Activated CD4-positive, alpha-beta T cell treated with anti-CD3 and anti-CD28 coated beads, Interleukin-2, amount 10 ng/mL, durations not matched to agents 7 days and 5 days (primary cell): ENCODE results near the gene SEMA3G. TPM values are rescaled to one million over a fixed set of nuclear protein-coding genes. Genes with fewer than 3 reads are reported as not detected.

ENCODE experiments used
- CTCF ChIA-PET: fragments of 350-600 bp; sonication (Branson Sonifier 250); formaldehyde crosslinking; loops from one replicate; lab custom pipeline; 2021; ENCODE audit warnings: antibody characterized with exemption; lab: Charles Lee
- POLR2A ChIA-PET: fragments of 350-600 bp; sonication (Branson Sonifier 250); formaldehyde crosslinking; loops from one replicate; lab custom pipeline; 2021; ENCODE audit warnings: antibody characterized with exemption; lab: Charles Lee
- DNase-seq: peaks from one replicate; pipeline ENCODE4 v3.0.0-alpha.2; 2020
- H3K27ac Mint-ChIP-seq: one replicate; pipeline ENCODE4 v1.8.0; 2021; ENCODE audit warnings: mild to moderate bottlenecking, moderate library complexity, mixed read lengths
- H3K27me3 Mint-ChIP-seq: one replicate; pipeline ENCODE4 v1.8.0; 2021; ENCODE audit warnings: mixed read lengths
- H3K36me3 Mint-ChIP-seq: one replicate; pipeline ENCODE4 v1.8.0; 2021; ENCODE audit warnings: low read depth, mixed read lengths
- H3K4me1 Mint-ChIP-seq: one replicate; pipeline ENCODE4 v1.8.0; 2021; ENCODE audit warnings: mixed read lengths
- H3K4me3 Mint-ChIP-seq: one replicate; pipeline ENCODE4 v1.8.0; 2021; ENCODE audit warnings: mild to moderate bottlenecking, moderate library complexity, mixed read lengths
- H3K9me3 Mint-ChIP-seq: one replicate; pipeline ENCODE4 v1.8.0; 2021; ENCODE audit warnings: mixed read lengths
- total RNA-seq, 2 experiments: library from RNA; stranded (reverse); gene quantifications; one replicate each; pipeline ENCODE4 v1.2.3, GENCODE V29; 2021

The SEMA3G gene
- total RNA-seq, 2 experiments from 2014 or later = 0.15 TPM; not detected in 1

GRCh38 chr3:52455283-52456168 is 10.6 kb upstream of the SEMA3G start, which contains the start of gene NISCH:
Gene NISCH, plus strand, starts transcription at chr3:52455604. Its CDS starts 38 bp downstream, at chr3:52455642.
- CTCF ChIA-PET = interaction anchor here (1.1 kb wide), 1 partner anchor 10 kb away, joined by 5 read pairs; the partner anchor contains the start of gene SEMA3G
- H3K27me3 Mint-ChIP-seq = no peaks in the 10 kb centered on the region
- POLR2A ChIA-PET = no interaction called here
- peak within 1 kb of the TSS; percentile 89 for H3K4me3 Mint-ChIP-seq
- H3K9me3 Mint-ChIP-seq = no peaks in the 10 kb centered on the region
- DNase-seq = peak; percentile 95
- H3K36me3 Mint-ChIP-seq = peaks cover 22% of the 10 kb centered on the region
- peak within 1 kb of the TSS; percentile 98 for H3K27ac Mint-ChIP-seq
- H3K4me1 Mint-ChIP-seq = peaks cover 39% of the 10 kb centered on the region

DNA sequence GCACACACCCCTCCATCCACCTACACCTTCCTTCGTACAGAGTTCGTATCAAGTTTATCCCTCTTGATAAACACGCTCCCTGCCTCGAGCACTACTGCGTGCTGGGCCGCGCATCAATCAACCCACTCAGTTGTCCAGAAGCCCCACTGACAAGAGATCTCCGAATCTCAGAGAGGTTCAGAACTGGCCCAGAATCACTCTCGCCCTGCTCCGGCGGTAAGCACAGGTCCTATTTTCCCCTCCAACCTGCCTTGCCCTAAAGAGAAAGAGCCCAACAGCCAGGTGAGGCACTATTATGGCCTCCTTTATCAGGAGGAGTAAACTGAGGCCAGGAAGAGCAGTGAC is 10.0 kb upstream of the SEMA3G start:
- Mint-ChIP-seq H3K9me3 (no peaks in the 10 kb centered on the region), H3K4me1 (peaks cover 39% of the 10 kb centered on the region), H3K27ac (peak overlapping the region; percentile 98), H3K27me3 (no peaks in the 10 kb centered on the region), H3K36me3 (peaks cover 20% of the 10 kb centered on the region), H3K4me3 (peak overlapping the region; percentile 89)
- POLR2A ChIA-PET = no interaction called here
- CTCF ChIA-PET = interaction anchor here (1.9 kb wide), 1 partner anchor 43 kb away, joined by 12 read pairs; no protein-coding TSS in a partner anchor
- DNase-seq = no peak

DNA sequence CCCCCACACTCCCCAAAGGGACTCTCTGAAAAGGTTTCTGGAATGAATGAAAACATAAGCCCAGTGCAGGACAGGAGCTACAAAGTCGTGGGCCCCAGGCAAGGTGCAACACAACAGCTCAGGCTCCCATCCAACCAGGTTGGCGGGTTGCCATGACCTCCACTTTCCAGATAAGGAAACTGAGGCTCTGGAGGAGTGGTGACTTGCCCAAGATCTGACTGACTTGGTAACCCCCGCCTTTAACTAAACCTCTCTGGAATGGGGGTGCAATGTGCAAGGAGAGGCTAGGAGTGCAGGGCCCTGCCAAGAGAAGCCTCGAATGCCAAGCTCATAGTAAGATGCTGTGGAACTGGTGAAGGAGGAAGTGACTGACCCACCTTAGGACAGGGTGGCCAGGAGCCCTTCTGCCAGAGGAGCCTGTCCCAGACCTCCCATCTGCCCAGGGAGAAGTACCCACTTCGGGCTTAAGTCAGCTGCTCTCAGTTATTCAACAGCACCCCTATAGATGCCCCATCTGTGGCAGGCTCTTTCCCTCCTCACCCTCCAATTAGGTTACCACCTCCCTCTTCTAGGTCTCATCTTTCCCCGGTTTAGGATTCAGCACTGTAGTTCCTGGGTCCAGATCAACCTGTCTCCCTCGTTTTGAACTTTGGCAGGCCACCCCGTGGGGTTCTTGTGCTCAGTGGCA is 9.5 kb upstream of the SEMA3G start:
- H3K36me3 Mint-ChIP-seq = peaks cover 16% of the 10 kb centered on the region
- CTCF ChIA-PET = interaction anchor here (0.9 to 1.9 kb wide), 3 partner anchors 9 to 42 kb away, joined by 4 to 12 read pairs (median 5); partner anchors contain the start of gene SEMA3G
- POLR2A ChIA-PET = no interaction called here
- no peak for DNase-seq
- H3K27ac Mint-ChIP-seq = peak overlapping the region; percentile 98
- peak overlapping the region; percentile 89 for H3K4me3 Mint-ChIP-seq
- peaks cover 39% of the 10 kb centered on the region for H3K4me1 Mint-ChIP-seq
- no peaks in the 10 kb centered on the region for H3K9me3 Mint-ChIP-seq
- no peaks in the 10 kb centered on the region for H3K27me3 Mint-ChIP-seq

DNA sequence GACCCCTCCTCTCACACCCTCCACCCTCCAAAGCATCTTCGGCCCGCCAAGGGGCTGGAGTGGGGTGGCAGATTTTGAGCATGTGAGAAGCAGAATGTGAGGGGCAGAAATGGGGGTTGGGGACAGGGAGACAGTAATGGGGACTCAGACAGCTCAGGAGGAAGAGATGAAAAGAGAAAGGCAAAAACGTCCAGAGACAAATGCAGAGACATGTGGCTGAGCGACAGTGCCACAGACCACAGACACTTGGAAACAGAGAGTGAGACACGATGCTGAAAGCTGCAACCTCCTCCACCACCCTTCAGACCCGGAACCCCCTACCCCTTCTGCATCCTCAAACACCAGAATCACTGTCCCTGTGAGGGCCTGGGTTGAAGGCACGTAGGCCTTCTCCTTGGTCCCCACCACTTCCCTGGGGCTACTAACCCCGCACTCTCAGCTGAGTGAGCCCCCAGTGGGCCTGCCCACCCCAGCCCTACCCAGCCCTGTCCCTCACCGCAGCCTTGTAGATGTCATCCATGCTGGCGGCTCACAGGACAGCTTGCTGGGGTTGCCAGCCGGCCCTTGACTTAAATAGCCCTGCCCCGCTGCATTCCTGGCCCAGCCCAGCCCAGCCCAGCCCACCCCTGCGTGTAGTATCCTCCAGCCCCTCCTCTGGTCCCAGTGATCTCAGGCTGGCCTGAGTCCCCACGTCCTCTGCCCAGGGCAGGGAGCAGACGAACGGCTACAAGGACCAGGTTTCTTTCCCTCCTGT is 8.8 kb upstream of the SEMA3G start, which contains the start of gene TNNC1:
Gene TNNC1, minus strand, starts transcription at position 546 of the 754 bp plus-strand sequence. Its CDS starts 26 bp downstream, at position 520.
- no peak for DNase-seq
- ChIA-PET POLR2A (no interaction called here), CTCF (interaction anchor here (0.6 to 1.9 kb wide), 5 partner anchors 8 to 1816 kb away, joined by 3 to 12 read pairs (median 4); partner anchors contain the start of gene SEMA3G)
- H3K4me1 Mint-ChIP-seq = peaks cover 39% of the 10 kb centered on the region
- H3K4me3 Mint-ChIP-seq = peak within 1 kb of the TSS; percentile 89
- H3K27ac Mint-ChIP-seq = peak within 1 kb of the TSS; percentile 98
- no peaks in the 10 kb centered on the region for H3K9me3 Mint-ChIP-seq
- H3K27me3 Mint-ChIP-seq = no peaks in the 10 kb centered on the region
- H3K36me3 Mint-ChIP-seq = peaks cover 15% of the 10 kb centered on the region

- H3K27me3 Mint-ChIP-seq = no peaks in the 10 kb centered on the region
- peaks cover 32% of the 10 kb centered on the region for H3K4me1 Mint-ChIP-seq
- no peak overlapping the region for H3K27ac Mint-ChIP-seq
- CTCF ChIA-PET = interaction anchor here (1.0 to 1.9 kb wide), 5 partner anchors 14 to 232 kb away, joined by 3 to 12 read pairs (median 5); no protein-coding TSS in a partner anchor
- H3K36me3 Mint-ChIP-seq = peaks cover 8% of the 10 kb centered on the region
- POLR2A ChIA-PET = no interaction called here
- H3K9me3 Mint-ChIP-seq = no peaks in the 10 kb centered on the region
- H3K4me3 Mint-ChIP-seq = no peak overlapping the region
- DNase-seq = no peak
Observed at GRCh38 chr3:52452570-52453221, 7.8 kb upstream of the SEMA3G start.

DNA sequence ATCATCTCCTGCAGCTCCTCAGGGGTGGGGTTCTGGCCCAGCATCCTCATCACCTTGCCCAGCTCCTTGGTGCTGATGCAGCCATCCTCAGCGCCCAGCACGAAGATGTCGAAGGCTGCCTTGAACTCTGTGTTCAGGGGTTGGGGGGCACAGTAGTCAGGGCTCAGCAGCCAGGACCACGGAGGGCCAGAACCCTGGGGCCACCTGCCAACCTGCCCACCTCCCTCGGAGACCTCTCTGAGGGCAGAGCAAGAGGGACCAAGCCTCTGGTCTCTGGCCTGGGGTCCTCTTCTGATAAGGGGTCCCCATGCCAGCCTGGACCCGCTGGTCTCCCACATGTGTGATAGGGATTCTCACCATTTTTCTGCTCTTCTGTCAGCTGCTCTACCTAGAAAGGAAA is 7.2 kb upstream of the SEMA3G start:
- Mint-ChIP-seq H3K4me1 (peaks cover 28% of the 10 kb centered on the region), H3K9me3 (no peaks in the 10 kb centered on the region), H3K27ac (no peak overlapping the region), H3K27me3 (no peaks in the 10 kb centered on the region), H3K36me3 (peaks cover 3% of the 10 kb centered on the region), H3K4me3 (no peak overlapping the region)
- CTCF ChIA-PET = interaction anchor here (1.0 to 1.6 kb wide), 3 partner anchors 20 to 232 kb away, joined by 3 to 5 read pairs (median 3); no protein-coding TSS in a partner anchor
- POLR2A ChIA-PET = no interaction called here
- no peak for DNase-seq

GRCh38 chr3:52451237-52452083 is 6.6 kb upstream of the SEMA3G start:
- POLR2A ChIA-PET = no interaction called here
- H3K36me3 Mint-ChIP-seq = no peaks in the 10 kb centered on the region

GRCh38 chr3:52450489-52451236 is 5.8 kb upstream of the SEMA3G start:
- DNase-seq = no peak
- ChIA-PET POLR2A (no interaction called here), CTCF (interaction anchor here (1.1 to 2.9 kb wide), 2 partner anchors 7 to 23 kb away, joined by 3 to 12 read pairs; no protein-coding TSS in a partner anchor)
- Mint-ChIP-seq H3K9me3 (no peaks in the 10 kb centered on the region), H3K27ac (no peak overlapping the region), H3K4me1 (peaks cover 19% of the 10 kb centered on the region), H3K4me3 (no peak overlapping the region), H3K36me3 (no peaks in the 10 kb centered on the region), H3K27me3 (no peaks in the 10 kb centered on the region)

More at GRCh38 chr3:52451237-52452083, 6.6 kb upstream of the SEMA3G start:
- CTCF ChIA-PET = interaction anchor here (1.0 to 1.1 kb wide), 2 partner anchors 19 to 24 kb away, joined by 3 to 5 read pairs; no protein-coding TSS in a partner anchor
- H3K9me3 Mint-ChIP-seq = no peaks in the 10 kb centered on the region
- H3K27me3 Mint-ChIP-seq = no peaks in the 10 kb centered on the region
- H3K4me1 Mint-ChIP-seq = peaks cover 25% of the 10 kb centered on the region
- H3K4me3 Mint-ChIP-seq = no peak overlapping the region
- no peak for DNase-seq
- H3K27ac Mint-ChIP-seq = no peak overlapping the region

DNA sequence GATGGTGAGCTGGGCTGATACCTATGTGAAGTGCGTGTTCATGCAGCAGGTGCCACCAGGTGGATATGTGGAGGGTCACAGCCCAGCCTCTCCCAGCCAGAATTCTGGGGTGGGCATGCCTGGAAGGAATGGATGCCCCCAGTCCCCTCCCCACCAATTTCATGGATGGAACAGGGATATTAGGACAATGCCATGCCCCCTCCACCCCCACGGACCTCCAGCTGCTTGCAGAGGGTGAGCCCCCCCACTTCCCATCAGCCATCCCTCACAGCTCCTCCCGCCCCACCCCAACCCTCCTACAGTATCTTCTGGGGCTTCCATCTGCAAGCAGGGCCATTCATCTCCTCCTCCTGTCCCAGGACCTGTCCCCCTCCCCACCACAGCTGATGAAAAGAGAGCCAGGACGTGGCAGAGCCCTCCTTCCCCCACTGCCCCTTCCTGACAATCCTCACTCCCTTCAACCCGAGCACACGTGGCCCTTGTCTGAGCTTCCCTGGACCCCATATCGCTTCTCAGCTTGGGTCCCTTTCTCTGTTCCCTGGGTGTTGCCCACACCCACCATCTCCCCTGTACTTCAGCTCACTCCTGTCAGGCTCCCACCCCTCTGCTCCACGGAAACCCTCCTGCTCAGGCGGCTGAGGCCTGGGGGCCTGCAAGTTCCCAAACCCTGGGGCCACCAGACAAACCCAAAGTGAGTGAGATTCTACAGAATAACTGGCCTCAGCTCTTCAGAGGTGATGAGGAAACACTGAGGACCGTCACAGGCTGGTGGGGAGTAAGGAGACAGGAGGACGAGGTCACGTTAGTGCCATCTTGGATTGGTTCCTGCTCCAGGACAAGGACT is 2.8 kb upstream of the SEMA3G start:
- ChIA-PET CTCF (interaction anchor here (0.6 to 2.9 kb wide), 16 partner anchors 8 to 505 kb away, joined by 3 to 13 read pairs (median 4); partner anchors contain the start of gene PARP3), POLR2A (no interaction called here)
- H3K36me3 Mint-ChIP-seq = no peaks in the 10 kb centered on the region
- no peak overlapping the region for H3K4me3 Mint-ChIP-seq
- no peaks in the 10 kb centered on the region for H3K27me3 Mint-ChIP-seq
- no peaks in the 10 kb centered on the region for H3K9me3 Mint-ChIP-seq
- peaks cover 11% of the 10 kb centered on the region for H3K4me1 Mint-ChIP-seq
- H3K27ac Mint-ChIP-seq = no peak overlapping the region
- DNase-seq = no peak
